GM18909 (cell line): ENCODE measurements around the gene SSBP3.

Experiments
- ATAC-seq: cut with Tn5 transposase; IDR thresholded peaks from one replicate; pipeline ENCODE4 v1.9.1; 2021; ENCODE audit warnings: mild to moderate bottlenecking; ENCODE audit not compliant: unreplicated experiment, poor library complexity

SSBP3 gene

DNA sequence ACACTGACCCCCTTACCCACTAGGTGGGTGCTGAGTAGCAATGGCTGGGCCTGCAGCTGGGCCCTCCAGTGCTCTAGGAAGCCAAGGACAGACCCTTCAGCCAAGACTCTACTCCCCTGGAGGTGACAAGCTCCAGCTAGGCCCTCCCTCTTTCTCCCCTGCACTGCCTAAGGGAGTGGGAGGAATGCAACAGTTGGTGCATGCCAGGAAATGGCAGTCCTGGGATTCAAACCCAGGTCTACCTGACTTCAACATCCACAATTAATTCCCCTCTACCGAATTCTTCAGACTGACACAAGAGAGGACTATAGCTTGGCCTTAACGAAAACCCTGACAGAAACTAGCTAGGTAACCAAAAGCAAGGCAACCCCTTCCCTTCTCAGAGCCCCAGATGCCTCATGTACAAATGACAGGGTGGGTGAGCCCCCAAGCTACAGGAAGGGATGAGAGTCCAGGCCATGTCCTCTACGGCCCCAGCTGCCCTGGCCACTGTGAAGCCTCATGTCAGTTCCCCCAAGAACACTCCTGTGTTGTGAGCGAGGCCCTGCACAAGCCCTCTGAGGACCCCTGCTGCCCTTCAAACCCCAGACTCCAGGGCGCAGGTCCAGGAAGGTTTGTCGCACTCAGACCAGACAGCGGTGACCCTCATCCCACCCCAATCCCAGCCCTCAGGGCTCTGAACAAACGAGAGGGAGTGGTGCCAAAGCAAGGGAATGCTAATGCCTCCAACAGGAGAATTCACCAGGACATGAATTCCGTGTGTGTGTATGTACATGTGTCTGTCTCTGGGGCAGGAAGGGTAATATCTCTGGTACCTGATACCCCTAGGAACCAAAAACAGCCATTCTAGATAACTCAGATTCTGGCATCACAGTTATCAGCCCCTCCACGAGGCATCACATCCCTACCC lies 113.9 kb downstream of the SSBP3 start:
- no peak for ATAC-seq

DNA sequence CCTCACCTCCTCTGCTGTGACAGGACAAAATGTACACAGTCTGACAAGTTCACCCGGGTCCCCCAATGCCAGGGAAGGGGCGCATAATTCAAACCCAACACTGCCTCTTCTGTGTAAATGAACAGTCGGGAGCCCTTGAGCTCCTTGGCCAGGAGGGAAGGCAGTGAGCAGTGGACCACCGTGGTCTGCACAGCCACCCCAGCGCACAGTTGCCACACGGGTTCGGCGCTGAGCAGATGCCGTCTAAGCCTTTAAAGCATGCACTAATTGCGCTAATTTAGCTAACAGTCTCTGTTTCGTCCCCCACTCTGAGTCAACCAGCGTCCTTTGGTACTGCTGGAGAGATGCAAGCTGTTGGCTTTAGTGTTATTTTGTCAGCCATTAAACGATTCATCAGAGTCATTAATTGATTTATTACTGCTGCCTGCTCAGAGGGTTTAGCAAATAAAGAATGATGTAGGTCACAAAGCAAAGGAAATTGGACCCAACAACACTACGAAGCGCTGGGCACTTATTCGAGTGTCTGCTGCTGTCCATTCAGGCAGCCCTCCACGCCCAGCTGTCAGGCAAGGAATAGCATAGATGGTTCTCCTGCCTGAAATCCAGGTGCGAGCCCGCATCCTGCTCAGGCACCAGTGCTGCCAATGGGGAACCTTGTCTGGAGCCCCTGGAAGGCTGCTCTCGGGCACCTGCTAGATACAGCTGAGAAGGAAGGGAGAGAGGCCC lies 114.8 kb downstream of the SSBP3 start:
- ATAC-seq = no peak

DNA sequence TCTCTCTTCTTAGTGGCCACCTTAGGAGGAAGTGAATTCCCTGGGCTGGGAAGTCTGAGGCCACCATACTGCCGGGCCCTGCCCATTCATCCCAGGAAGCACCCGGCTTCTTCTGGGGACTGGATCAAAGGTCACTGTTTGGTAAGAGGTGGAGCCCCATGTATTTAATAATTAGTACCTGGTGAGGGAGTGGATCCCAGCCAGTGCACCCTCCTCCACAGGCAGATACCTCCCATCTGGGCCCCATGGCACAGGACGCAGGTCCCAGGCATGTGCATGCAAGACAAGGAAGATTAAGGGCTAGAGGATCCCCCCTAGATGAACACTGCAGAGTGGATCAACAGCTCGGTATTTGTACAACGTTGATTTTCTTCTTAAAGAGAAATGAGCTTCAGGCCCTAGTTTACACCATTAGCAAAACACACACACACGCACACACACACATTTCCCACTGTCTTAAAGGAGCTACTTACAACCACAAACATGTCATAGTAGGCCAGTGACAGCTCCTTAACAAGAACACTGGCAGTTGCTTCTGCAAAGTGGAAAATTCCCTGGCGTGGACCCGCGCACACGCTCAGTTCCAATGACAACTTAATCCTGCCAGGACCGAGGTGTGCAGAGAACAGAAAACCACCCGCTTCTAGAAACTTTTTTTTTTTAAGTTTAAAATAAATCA lies 115.5 kb downstream of the SSBP3 start:
- no peak for ATAC-seq

- ATAC-seq = no peak
Measured at GRCh38 chr1:54289712-54290233, 116.4 kb downstream of the SSBP3 start.

DNA sequence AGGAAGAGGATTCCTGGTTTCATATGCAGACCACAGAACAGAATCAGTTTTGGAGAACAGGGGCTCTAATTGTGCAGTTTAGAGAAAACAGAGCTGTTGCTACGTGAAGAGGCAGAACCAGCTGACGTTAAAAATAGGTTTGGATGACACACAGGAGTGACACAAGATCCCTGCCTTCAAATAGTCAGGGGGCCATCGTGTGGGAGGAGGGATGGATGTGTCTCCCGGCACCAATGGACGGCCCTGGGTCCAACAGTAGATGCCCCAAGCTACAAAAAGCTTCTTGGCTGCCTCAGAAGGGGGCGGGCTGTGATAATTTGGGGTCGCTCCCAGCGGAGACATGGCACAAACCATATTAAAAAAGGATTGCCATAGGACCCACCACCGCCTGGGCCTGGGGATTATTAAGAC lies 118.4 kb downstream of the SSBP3 start:
- no peak for ATAC-seq

DNA sequence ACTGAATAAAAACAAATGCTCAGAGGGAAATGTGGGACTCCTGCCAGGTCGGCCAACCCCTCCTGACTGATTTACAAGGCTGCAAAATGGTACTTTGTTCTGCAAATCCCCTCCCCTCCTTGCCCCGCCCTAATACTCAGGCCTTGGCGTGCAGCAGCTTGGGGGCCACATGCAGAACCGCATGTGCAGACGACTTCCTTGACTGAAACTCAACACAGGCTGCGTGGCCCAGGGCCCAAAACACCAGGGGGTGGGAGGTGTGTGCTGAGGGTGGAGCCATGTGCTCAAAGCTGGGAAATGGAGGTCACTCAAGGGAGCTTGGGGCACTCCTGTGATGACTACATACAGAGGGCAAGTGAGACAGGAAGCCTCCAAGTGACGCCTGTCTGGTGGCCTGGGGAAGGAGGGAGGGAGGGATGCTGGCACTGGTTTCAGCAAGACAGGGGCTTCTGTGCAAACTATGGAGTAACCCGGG lies 119.0 kb downstream of the SSBP3 start:
- ATAC-seq = peak; percentile 56

- ATAC-seq = no peak
Measured at GRCh38 chr1:54285815-54286345, 120.3 kb downstream of the SSBP3 start.

DNA sequence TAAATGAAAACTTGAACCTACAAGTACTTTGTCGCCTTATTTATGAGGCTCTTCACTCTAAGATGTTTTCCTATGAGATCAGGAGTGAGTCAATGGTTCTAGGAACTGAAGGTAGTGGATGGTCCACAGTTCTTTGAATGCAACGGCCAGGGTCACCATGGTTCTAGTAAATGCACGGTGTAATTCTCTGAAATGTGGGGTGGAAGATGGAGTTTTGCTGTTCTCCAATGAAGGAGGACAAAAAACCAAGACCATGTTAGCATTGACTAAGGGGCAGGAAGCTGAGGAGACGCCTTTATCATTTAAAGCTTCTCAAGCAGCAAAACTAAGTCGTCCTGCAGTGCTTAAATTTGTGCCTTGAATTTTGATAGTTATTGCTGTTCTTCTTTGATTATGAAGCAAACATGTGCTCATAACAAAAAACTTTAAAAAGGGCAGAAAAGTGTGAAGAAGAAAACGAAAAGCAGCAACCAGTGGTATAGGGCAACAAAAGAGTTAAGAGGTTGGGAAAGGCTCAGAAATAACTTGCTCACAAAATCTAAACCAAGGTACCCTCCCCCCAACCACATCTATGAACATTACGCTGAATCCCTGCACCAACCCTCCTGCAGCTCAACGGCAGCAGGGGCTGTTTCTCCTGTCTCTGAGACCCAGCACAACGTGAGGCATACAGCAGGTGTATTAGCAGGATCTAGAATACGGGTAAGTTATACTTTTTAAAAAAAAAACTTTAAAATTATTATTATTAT lies 121.2 kb downstream of the SSBP3 start:
- no peak for ATAC-seq

DNA sequence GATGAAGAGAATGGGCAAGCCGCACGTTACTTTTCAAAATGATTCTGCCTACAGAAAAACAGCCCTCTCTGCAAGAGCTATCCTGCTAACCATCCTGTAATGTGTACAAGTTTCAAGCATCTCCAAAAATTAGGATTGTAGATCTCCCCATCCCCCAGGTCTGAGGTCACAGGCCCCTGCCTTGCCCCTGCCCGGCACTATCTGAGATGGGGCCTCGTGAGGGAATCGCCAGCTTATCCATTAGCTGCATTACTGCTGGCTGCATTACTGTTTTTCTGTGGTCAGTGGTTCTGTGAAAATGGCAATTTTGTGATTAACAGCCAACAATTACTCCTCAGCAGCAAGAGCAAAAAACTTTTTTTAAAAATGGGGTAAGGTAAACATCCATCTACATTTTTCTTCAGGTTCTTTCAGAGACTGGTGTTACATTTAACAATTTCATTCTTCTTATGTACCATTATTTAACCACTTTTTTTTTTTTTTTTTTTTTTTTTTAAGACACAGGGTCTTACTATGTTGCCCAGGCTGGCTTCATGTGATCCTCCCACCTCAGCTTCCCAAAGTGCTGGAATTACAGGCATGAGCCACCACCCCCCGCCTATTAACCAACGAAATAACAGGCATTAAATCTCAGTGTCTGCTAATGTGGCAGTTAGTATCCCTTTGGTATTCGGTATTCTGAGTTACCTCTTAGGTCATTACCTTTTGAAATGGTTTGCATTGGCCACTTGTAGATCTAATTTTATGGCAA lies 122.4 kb downstream of the SSBP3 start:
- no peak for ATAC-seq

- ATAC-seq = no peak
Measured at GRCh38 chr1:54282101-54282847, 123.9 kb downstream of the SSBP3 start.

DNA sequence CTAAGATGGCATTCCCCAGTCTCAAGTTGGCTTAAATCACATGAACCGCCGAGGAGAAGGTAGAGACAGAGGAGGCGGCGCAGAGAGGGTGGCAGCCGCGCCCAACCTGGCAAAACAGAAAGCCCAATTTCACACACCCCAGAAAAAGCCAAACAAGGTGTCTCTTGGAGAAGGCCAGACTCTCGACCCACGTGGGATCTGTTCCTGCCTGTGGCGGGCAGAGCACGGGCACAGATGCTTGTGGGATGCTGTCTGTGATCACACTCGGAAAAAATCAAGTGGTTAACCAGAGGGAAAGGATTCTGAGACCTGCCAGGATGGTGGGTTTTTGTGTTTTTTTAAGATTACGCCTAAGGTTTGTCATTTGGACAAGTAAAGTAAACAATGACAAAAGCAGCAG lies 125.5 kb downstream of the SSBP3 start:
- no peak for ATAC-seq

DNA sequence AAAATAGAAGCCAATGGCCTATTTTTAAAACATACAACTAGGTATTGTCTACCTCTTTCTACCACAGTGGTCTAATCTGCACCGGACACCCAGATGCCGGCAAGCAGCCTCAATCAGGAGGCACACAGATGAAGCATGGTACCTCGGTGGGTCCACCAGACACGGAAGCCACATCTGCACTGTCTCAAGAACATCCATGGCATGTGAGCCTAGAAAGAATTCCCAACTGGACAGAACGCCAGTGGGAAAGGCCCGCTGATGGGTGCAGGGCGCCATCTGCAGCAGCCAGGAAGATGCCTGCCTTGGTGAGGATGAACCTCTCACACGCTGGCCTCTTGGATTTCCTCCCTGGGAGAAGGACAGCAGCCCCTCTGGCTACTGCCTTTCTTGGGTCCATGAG lies 126.7 kb downstream of the SSBP3 start:
- no peak for ATAC-seq

DNA sequence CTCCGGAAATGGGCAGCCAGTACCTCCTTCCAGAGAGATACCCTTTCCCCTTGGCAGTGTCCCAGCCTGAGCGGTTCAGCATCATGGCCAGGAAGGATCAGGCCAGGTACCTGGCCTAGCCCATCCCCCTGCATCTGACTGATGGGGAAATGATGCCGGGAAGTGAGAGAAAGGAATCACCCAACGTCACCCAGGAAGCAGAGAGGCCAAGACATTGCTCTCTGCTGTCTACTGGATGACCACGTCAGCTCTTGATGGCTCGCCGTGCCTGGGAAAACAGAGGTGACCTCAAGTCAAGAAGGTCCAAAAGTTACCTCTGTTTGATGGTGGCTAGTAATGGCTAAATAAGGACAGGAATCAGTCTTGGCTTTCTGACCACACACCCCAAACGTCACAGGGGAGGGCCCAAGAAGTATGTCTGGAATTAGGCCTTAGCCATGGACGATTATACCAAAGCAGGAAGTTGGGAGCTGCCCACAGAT lies 127.2 kb downstream of the SSBP3 start:
- ATAC-seq = no peak

GRCh38 chr1:54277451-54278341 lies 128.5 kb downstream of the SSBP3 start:
- peak; percentile 50 for ATAC-seq

DNA sequence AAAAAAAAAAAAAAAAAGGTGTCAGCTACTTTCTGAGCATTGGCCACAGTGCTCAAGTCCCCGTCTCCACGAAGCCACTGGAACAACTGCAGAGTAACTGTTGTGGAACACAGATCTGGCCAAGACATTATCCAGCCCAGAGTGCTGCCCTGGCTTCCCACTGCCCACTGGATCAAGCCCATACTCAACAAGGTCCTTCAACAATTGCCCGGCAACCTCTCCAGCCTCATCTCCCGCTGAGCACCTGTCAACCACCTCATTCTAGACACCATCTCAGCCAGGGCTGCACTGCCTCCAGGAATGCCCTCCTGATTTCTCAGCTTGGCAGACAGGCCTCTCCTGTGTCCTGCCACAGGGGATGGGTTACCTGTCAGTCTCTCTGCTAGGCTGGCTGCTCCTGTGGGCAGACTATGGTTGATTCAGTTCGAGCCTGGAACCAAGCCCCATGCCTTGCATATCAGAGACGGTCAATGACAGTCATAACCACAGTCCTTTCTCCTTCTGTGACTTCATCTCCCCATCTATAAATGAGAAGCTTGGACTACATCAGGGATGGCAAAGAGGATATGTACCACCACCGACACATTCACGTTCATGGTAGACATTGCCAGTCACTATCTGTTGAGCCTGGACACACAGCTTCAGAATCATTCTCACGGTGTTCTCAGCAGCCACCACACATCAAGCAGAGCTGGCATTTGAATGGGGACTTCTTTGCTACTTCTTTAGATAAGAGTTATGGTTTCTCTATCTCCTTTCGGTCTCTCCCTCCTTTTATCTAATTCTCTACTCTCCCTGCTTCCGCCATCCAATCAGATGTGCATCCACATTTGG lies 129.4 kb downstream of the SSBP3 start:
- no peak for ATAC-seq

DNA sequence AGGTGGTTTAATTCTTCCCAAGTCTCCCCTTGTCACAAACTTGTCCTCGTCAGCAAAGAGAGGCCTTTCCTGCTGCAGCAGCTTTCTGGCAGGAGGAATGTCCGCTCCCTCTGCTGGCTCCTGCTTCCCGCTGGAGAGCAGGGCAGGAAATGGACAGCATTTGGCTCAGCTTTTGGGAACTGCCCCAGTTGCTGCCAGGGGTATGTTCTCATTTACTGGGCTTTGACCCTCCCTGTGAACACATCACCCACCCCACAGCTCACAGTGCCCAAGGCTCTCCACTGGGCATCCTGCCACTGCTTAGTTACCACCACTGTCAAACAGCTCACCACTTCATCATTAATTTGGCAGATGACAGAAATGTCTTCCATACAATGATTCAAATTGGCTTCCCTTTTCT lies 130.8 kb downstream of the SSBP3 start:
- no peak for ATAC-seq
